Thyroid gland (tissue), 4 donors: ENCODE data around the gene PRSS1.

Experiments used
- POLR2A ChIP-seq, 2 donors: fragments of 450-650 bp; IDR thresholded peaks; one replicate each; pipeline ENCODE4 v1.6.1; 2017; ENCODE audit warnings: antibody characterized with exemption in 2 of 2, mild to moderate bottlenecking in 2 of 2, moderate library complexity in 1 of 2
- TF ChIP-seq, protein P1 (sequence below), 6 experiments: fragments of 200-600 bp in 3 of 6; fragments of 450-650 bp in 3 of 6; sonication (generic) in 3 of 6; IDR thresholded peaks; one replicate each; pipeline ENCODE4 v1.5.1; 2016 to 2019; ENCODE audit warnings: antibody characterized with exemption in 6 of 6, mild to moderate bottlenecking in 2 of 6, inconsistent platforms in 1 of 6, moderate library complexity in 1 of 6

GRCh38 chr7:142802301-142802700 lies 53.0 kb downstream of the PRSS1 start:
- TF ChIP-seq, protein P1, sequence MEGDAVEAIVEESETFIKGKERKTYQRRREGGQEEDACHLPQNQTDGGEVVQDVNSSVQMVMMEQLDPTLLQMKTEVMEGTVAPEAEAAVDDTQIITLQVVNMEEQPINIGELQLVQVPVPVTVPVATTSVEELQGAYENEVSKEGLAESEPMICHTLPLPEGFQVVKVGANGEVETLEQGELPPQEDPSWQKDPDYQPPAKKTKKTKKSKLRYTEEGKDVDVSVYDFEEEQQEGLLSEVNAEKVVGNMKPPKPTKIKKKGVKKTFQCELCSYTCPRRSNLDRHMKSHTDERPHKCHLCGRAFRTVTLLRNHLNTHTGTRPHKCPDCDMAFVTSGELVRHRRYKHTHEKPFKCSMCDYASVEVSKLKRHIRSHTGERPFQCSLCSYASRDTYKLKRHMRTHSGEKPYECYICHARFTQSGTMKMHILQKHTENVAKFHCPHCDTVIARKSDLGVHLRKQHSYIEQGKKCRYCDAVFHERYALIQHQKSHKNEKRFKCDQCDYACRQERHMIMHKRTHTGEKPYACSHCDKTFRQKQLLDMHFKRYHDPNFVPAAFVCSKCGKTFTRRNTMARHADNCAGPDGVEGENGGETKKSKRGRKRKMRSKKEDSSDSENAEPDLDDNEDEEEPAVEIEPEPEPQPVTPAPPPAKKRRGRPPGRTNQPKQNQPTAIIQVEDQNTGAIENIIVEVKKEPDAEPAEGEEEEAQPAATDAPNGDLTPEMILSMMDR (IDR thresholded peaks at IDR 0.05) = no peak
- TF ChIP-seq POLR2A (IDR thresholded peaks at IDR 0.05) = no peak
